GM18505 (cell line): ENCODE results near the gene OBSCN.

Experiments
- ATAC-seq: cut with Tn5 transposase; IDR thresholded peaks from one replicate; pipeline ENCODE4 v1.9.1; 2021; ENCODE audit not compliant: unreplicated experiment
- POLR2A ChIP-seq: IDR thresholded peaks from 4 replicates; pipeline ENCODE4 v1.6.1; 2011; ENCODE audit warnings: borderline replicate concordance; ENCODE audit not compliant: insufficient read depth, insufficient read length; ENCODE audit errors: extremely low read depth

OBSCN gene

DNA sequence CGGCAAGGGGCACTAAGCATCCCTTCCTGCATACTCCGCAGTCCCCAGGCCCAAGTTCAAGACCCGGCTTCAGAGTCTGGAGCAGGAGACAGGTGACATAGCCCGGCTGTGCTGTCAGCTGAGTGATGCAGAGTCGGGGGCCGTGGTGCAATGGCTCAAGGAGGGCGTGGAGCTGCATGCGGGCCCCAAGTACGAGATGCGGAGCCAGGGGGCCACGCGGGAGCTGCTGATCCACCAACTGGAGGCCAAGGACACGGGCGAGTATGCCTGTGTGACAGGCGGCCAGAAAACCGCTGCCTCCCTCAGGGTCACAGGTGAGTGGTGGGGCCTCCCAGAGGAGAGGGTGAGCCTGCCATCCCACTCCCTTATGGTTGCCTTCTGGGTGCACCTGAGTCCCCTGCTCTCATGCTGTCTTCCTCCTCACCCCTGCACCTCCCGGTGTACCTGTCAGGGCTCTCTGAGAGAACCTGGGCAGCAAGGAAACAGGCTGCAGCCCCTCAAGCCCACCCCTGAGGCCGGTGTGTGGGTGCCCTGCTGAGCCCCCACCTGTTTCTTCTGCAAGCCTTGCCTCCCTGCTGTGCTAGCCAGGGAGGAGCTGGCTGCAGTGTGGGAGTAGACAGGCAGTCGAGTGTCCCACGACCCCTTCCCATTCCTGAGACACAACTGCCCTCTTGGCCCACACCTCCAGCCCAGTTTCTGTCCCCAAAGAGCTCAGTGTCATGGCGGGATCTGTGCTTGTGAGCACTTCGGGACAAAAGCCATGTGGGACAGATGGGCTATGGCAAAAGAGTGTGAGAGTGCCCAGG lies 99.6 kb downstream of the OBSCN start:
- no peak for ATAC-seq
- no peak for TF ChIP-seq POLR2A

DNA sequence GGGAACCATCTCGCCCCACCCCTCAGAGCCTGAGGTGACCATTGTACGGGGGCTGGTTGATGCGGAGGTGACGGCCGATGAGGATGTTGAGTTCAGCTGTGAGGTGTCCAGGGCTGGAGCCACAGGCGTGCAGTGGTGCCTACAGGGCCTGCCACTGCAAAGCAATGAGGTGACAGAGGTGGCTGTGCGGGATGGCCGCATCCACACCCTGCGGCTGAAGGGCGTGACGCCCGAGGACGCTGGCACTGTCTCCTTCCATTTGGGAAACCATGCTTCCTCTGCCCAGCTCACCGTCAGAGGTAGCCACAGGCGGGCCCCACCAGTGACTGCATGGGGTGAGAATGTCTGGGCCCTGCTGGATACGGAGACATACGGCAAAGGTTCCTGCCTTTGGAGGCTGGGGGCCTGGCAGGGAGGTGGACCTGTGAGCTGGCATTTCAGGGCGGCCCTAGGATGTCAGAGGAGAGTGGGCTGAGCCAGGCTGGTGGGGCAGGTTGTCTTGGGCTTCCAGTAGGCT lies 100.3 kb downstream of the OBSCN start:
- no peak for TF ChIP-seq POLR2A
- ATAC-seq = no peak

- no peak for ATAC-seq
- no peak for TF ChIP-seq POLR2A
Measured at GRCh38 chr1:228308628-228309325, 100.9 kb downstream of the OBSCN start.

DNA sequence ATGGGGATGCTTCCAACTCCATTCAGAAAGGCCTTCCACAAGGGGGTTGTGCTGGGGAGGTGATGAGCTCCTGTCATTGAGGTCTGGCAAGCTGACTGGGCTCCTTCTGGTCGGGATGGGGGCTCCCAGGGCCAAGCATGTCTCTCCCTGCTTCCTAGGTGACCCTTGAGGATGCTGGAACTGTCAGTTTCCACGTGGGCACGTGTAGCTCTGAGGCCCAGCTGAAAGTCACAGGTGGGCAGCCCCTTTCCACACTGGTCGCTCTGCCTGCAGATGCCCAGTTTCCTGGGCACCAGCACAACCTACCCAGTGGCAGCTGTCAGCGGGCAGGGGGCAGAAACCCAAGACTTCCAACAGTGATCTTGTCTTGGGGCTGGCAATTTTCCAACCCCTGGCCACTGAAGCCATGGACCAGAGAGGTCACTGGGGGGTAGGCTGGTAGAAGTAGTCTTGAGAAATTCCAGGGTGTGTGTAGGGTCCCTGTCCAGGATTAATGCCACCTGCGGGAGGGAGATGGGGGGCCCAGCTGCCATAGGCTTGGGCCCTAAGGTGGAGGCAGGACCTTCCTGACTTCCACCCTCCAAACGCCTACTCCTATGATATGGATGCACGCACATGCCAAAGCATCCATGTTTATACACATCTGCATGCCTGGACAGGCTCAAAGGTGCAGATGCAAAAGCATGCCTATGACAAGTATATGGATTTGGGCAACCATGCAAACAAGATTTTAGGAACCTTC lies 101.7 kb downstream of the OBSCN start:
- TF ChIP-seq POLR2A = no peak
- ATAC-seq = no peak

GRCh38 chr1:228310162-228310792 lies 102.4 kb downstream of the OBSCN start:
- ATAC-seq = no peak
- TF ChIP-seq POLR2A = no peak

- no peak for TF ChIP-seq POLR2A
- no peak for ATAC-seq
Measured at GRCh38 chr1:228311091-228311490, 103.2 kb downstream of the OBSCN start.

- no peak for ATAC-seq
- TF ChIP-seq POLR2A = no peak
Measured at GRCh38 chr1:228312136-228312764, 104.4 kb downstream of the OBSCN start.

- no peak for ATAC-seq
- TF ChIP-seq POLR2A = no peak
Measured at GRCh38 chr1:228313536-228314277, 105.9 kb downstream of the OBSCN start.

DNA sequence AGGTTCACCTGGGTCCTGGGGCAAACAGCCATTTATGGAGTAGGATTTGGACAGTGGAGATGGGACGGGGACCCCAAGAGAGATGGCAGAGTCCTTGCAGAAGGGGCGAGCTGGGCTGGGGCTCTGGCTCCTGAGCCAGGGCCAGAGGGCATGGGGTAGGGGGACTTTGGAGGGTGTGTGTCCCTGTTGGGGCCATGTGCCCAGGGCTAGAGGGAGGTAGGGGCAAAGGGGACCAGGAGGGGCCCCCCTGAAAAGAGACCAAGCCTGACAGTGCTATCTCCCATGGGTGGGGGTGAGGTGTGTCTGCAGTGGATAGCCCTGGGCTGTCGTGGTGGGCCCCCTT lies 106.4 kb downstream of the OBSCN start:
- TF ChIP-seq POLR2A = no peak
- ATAC-seq = no peak

GRCh38 chr1:228314658-228315483 lies 107.0 kb downstream of the OBSCN start:
- no peak for ATAC-seq
- no peak for TF ChIP-seq POLR2A

GRCh38 chr1:228315484-228315944 lies 107.7 kb downstream of the OBSCN start:
- TF ChIP-seq POLR2A = no peak
- no peak for ATAC-seq
